DLD1 (cell line): ENCODE data around the gene TMEM203.

ENCODE experiments used
- in situ Hi-C: cut with HindIII; loops from 2 replicates; pipeline ENCODE4 v1.10.0; 2017; ENCODE audit warnings: low sequenced_read_pairs

TMEM203 gene

DNA sequence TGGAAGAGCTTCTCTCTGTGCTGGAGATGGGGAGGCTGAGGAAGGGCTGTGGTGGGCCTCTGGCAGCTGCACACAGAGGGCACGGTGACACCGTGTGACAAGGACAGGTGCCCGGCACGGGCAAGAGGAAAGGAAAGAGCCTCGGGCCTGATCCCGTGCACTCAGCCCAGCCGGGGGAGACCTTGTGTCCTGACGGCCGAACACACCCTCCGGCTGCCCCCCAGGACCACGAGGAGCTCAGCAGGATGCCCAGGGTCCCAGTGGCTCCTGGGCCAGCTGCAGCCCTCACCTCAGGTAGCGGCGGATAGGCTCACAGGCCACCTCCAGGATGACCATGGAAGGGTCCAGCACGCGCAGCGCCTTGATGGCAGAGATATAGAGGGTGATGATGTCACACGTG, 22.6 kb downstream of the TMEM203 start:
- in situ Hi-C loops = no loop called here

DNA sequence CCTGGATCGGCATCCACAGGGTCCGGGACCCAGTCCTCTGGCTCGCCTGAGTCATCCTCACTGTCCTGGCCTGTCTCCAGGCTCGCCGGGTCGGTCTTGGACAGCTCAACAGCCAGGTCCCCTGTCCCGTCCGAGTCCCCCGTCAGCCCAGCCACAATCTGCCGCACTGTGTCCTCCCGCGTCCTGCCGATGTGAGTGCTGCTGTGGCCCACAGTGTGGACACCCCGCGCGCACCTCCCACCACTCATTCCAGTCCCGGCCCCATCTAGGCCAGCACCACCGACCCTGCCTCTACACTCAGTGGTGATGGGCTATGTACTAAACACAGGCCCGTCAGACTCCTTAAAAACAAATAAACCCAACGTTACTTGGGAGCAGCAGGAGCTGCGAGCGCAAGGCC, 23.8 kb downstream of the TMEM203 start:
- in situ Hi-C loops = no loop called here

DNA sequence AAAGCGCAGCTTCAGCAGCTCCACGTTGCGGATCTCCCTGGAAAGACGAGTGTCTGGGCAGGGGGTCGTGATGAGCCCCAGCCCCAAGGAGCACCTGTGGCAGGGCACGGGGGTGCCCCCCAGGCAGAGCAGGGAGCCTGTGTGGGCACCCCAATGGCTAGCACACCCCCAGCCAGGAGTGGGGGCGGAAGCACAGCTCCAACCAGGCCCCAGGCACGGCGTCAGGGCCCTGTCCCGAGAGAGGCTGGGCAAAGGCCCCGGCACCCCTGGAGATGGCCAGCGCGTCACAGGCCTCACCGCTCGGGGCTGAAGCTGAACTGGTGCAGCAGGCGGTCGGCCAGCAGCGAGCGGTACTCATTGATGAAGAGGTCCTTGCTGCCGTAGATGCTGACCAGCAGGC, 25.0 kb downstream of the TMEM203 start:
- in situ Hi-C loops = no loop called here

- in situ Hi-C loops = no loop called here
Observed at GRCh38 chr9:137179761-137180160, 25.7 kb downstream of the TMEM203 start.

GRCh38 chr9:137178939-137179630, 26.4 kb downstream of the TMEM203 start:
- in situ Hi-C loops = no loop called here

DNA sequence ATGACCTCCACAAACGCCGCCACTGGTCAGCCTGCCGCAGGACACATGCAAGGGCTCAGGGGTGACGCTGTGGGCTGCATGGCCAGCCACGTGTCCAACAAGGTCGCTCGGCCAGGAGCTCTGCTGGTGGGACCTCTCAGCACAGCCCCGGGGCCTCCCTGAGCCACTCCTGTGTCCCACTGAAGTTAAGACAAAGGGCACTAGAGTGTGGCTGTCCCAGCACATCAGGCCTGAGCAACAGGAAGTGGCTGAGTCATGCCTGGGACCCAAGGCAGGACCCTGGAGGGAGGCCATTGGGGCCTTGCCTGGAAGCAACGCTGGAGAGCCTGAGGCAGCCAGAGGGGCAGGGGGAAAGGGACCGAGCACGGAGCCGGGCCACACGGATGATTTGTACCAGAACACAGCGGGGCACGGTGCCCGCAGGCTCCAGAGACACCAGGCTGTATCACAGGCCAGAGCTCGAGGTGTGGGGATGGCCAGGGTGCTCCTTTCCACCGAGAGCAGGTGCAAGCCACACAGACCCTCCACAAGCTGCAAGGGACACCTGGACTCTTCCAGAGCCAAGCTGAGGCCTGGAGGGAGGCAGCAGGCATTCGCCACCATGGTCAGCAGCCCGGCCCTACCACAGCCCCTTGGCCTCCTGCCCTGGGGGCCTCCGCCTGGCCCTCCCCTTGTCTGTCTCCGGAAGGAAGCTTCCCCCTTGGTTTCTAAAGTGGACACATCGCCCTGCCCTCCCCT, 27.1 kb downstream of the TMEM203 start:
- in situ Hi-C loops = no loop called here

- in situ Hi-C loops = no loop called here
Observed at GRCh38 chr9:137176302-137177182, 28.9 kb downstream of the TMEM203 start.

GRCh38 chr9:137175345-137175961, 30.0 kb downstream of the TMEM203 start:
- in situ Hi-C loops = no loop called here

GRCh38 chr9:137174722-137175293, 30.6 kb downstream of the TMEM203 start:
- in situ Hi-C loops = loop anchor here (25.0 kb wide), 1 partner anchor 363 kb away; the partner anchor contains the start of gene RABL6

DNA sequence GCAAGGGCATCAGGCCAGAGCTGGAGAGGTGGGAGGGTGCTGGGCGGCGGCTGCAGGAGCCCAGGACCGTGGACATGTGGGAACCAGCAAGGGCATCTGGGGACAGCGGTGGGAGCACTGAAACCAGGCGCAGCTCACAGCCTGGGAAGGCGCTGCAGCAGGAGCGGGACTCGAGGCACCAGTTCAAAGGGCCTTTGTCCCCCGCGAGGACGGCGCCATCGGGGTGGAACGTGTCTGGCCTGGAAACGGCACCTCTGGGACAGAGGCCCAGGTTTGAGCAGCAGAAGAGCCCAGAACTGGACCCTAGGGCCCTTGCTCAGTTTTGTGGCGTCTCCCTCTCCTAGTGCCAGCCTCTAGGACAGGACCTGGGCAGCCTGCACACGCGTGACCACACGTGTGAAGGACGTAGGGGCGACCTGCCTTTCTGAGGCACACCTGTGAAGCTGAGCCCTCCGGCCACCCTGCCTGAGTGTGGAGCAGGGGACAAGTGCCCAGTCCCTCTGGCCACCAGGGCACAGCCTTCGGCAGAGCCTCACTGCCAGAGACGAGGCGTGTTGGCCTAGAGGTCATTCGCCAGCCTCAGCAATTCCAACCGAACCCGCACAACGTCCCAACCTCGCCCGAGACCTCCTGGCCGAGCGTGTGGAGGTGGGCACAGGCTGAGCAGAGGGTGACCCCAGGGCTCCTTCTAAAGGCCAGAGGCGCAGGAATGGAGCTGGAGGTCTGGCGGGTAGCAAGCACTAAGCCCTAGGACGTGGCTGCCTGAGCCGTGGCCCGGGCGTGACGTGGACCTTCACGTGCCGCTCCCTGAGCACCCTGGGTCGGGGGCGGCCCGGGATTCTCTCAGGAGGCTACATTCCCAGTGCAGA, 31.4 kb downstream of the TMEM203 start:
- in situ Hi-C loops = loop anchor here (25.0 kb wide), 1 partner anchor 362 kb away; the partner anchor contains the start of gene RABL6

DNA sequence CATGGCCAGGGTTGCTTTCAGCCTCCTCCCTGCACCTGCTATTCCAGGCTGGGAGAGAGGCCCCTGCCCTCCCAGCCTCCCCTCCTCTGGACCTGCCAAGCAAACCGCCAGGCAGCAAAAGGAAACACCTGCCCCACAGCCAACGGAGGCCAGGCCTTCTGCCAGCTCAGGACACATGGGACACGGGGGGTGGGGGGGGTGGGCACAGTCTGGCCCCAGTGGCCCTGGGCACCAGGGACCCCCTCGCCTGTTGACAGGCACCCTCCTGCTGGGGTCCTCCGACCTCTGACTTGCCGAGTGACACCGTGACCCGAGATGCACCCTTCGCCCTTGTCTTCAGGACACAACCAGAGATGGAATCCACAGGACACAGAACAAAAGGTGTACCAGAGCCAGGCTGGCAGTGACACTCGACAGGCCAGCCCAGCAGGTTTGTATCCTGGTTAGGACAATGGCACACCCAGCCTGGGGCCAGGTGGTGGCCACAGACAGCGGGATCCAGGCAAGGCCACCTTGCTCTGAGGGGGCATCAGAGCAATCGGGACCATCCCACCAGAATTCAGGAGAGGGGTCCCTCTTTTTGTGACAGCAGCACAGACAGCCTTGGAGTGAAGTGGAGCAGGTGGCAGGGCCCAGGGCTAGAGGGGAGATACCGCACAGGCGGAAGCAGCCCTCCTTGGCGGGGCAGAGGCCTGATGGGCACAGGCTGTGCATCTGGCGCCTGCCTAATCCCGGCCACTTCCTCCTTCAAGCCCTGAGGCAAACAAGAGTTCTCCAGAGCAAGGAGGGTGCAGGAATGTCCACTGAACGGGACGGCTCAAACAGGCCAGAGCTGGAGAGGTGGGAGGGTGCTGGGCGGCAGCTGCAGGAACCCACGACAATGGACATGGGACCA, 32.3 kb downstream of the TMEM203 start:
- in situ Hi-C loops = loop anchor here (25.0 kb wide), 1 partner anchor 361 kb away; the partner anchor contains the start of gene RABL6

GRCh38 chr9:137171149-137171900, 34.1 kb downstream of the TMEM203 start:
- in situ Hi-C loops = loop anchor here (25.0 kb wide), 1 partner anchor 359 kb away; the partner anchor contains the start of gene RABL6

DNA sequence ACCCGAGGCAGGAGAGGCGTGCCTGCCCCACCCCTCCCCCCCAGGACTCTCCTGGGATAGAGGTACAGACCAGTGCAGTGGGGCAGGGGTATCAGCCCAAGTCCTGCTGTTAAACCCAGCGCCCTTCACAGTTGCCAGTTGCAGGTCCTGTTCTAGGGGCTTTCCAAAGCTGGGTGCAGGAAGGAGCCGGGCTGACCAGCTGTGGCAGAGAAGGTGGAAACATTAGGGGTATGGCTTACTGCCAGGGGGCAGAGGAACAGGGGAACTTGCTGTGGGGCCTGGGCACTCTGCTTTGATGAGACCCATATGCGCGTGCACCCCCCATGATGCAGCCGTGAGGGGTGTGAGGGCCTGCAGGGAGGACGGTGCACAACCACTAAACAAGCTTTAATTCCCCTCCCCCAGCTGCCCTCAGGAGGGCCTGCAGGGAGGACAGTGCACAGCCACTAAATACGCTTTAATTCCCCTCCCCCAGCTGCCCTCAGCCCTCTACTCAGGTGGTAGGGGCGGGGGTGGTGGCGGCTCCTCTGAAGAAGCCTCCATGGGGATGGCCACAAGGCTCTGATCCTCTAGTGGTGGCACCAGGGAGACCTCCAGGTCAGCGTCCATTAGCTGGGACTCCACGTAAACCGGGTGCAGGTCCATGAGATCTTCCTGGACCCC, 34.8 kb downstream of the TMEM203 start:
- in situ Hi-C loops = loop anchor here (25.0 kb wide), 1 partner anchor 358 kb away; the partner anchor contains the start of gene RABL6

- in situ Hi-C loops = loop anchor here (25.0 kb wide), 1 partner anchor 358 kb away; the partner anchor contains the start of gene RABL6
Observed at GRCh38 chr9:137169896-137170358, 35.5 kb downstream of the TMEM203 start, which contains the start of gene LRRC26. TSS of gene LRRC26 (minus strand) at chr9:137170051. CDS start at chr9:137169943, 108 bp downstream.

DNA sequence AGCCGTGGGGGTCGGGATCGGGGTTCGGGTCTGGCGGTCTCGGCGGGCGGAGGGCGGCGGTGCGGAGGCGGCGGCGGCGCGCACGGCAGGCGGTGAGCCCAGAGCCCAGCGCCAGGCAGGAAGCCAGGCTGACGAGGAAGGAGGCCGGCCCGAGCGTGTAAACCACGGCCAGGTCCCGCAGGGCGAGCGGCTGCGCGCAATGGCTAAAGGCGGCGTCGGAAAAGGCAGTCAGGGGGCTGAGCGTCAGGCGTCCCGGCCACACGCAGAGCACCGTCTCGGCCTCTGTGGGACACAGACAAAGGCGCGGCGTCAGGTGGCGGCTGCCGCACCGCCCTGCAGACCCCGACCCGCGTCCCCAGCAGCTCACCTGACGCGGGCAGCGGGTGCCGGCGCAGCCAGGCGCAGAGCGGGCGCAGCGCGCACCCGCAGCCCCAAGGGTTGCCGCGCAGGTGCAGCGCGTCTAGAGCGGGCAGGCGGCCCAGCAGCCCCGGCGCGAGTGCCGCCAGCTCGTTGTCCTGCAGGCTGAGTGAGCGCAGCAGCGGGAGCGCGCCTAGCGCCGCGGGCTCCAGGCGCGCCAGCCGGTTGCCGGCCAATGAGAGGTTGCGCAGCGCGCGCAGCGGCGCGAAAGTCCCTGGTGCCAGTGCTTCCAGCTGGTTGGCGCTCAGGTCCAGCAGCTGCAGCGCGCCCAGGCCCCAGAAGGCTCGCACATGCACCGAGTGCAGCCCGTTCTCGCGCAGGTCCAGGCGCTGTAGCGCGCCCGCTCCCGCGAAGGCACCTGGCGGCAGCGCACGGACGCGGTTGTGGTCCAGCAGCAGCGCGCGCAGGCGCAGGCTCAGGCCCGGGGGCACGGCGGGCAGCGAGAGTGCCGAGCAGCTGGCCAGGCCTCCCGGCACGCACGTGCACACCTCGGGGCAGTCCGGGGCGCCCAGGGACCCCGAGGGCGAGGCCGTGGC, 36.3 kb downstream of the TMEM203 start:
- in situ Hi-C loops = loop anchor here (25.0 kb wide), 1 partner anchor 357 kb away; the partner anchor contains the start of gene RABL6

DNA sequence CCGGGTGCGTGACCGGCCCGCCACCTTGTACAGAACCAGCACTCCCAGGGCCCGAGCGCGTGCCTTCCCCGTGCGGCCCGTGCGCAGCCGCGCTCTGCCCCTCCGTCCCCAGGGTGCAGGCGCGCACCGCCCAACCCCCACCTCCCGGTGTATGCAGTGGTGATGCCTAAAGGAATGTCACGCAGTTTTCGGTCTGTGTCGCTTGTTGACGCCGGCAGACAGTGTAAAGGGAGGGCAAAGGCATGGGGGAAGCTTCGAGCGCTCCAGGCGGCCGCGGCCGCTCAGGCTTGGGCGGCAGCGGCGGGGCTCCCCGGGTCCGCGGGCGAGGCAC, 36.9 kb downstream of the TMEM203 start:
- in situ Hi-C loops = loop anchor here (25.0 kb wide), 1 partner anchor 356 kb away; the partner anchor contains the start of gene RABL6
